Stimulated activated CD8-positive, alpha-beta memory T cell treated with anti-CD3 and anti-CD28 coated beads, Interleukin-4, amount 100 ng/mL, for 48 hours (primary cell): ENCODE data around the gene ZNF417.
A peak's percentile ranks its signal among the peaks of the same experiment; 100 is the strongest.
"Not testable (repeated sequence)": the region's sequence is repeated elsewhere in the genome, so short reads cannot be mapped to it uniquely, and the experiment has no call there.

Experiments used
- DNase-seq: peaks from one replicate; pipeline ENCODE4 v3.0.0-alpha.2; 2020

ZNF417 gene

GRCh38 chr19:57916168-57916995 is at the start of gene ZNF417:
Gene ZNF417 (minus strand): TSS chr19:57916592. CDS start chr19:57916411, 181 bp downstream.
- DNase-seq, result peak; percentile 84

DNA sequence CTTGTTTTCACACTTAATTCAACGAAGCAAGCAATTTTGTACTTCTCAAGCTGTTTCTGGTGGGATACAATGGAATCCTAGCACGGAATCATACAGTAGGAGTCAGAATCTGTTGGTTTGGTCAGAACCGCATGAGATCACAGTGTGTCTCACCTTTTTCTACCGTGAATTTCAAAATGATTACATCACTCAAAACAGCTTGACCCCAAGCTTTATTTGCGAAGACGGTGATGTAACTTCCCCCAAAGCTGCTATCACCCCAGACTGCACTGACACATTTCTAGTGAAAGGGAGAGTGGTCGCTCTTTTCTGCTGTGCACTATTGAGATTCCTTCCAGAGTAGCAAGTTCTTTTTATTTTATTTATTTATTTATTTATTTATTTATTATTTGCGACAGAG is 48.4 kb upstream of the ZNF417 start:
- no peak for DNase-seq

- no peak for DNase-seq
These were observed 45.4 kb upstream of the ZNF417 start for GRCh38 chr19:57961785-57962184.

GRCh38 chr19:57954996-57955395 is 38.6 kb upstream of the ZNF417 start:
- DNase-seq, result no peak

- DNase-seq, result no peak
These were observed 33.3 kb upstream of the ZNF417 start for GRCh38 chr19:57949702-57950101.

DNA sequence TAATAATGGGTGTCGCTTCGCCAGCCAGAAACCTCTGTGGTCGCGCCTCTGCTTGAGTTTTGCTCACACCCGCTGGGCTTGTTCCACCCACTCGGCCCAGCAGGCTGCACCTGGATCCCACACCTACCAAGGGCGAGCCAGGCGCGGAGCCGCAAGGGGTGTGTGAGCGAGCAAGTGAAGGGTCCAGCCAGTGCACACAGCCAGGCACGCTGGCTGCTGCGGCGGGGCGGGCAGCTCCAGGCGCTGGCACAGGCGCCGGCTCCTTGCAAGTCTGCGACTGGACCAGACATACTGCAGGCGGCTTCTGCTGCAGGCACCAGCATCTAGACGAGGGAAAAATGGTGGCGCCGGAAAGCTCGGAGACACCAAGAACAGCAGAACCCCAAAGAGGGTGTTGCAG is 32.9 kb upstream of the ZNF417 start:
- no peak for DNase-seq

DNA sequence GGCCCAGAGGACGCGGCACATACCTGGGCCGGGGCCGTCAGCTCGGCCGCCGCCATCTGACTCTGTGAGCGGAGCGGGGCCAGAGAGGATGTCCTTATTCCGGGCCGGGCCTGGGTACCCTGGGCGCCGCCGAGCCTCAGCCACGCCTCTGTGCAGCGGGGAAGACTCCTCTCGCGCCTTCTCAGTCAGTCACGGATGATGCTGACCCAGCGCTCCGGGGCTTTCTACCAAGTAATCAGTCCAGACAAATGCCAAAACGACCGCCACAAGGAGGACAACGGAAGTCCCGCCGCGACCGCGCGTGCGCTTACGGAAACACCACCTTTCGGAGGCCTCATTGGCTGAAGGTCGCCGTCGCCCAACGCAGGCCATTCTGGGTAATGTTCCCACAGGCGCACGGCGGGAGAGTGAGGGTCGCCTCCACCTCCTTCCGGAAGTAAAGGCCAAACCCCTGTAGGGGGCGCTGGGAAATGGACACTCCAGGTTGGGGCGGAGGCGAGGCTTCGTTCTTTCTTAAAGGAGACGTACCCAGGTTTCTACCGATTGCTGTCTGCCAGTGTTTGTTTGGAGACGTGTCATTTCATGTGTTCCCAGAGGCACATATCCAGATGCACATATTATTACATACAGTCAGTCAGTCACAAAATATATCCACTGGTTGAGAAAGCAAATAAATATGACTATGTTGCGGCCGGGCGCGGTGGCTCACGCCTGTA is 31.2 kb upstream of the ZNF417 start, which contains the start of gene ZNF256:
TSS of gene ZNF256 (minus strand) at position 288 of the 716 bp plus-strand sequence. CDS start at position 56, 232 bp downstream.
- peak; percentile 93 for DNase-seq

GRCh38 chr19:57947088-57947418 is 30.7 kb upstream of the ZNF417 start:
- peak; percentile 26 for DNase-seq

DNA sequence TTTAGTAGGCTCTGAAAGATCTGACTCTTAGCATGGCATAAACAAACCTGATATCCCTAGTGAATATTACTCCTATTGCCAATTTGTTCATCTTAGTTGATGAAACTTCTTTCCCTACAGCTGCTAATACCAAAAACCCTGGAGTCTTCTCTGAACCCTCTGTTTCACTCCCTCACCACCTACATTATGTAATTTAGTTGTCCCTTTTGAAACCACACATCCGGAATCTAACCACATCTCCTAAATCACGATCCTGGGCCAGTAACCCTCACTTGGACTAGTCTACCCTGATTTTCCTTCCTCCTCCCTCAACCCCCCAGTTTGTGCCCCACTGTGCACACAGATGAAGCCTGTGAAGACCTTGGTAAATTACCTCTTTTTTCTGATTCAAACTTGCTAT is 29.9 kb upstream of the ZNF417 start:
- DNase-seq, result no peak

DNA sequence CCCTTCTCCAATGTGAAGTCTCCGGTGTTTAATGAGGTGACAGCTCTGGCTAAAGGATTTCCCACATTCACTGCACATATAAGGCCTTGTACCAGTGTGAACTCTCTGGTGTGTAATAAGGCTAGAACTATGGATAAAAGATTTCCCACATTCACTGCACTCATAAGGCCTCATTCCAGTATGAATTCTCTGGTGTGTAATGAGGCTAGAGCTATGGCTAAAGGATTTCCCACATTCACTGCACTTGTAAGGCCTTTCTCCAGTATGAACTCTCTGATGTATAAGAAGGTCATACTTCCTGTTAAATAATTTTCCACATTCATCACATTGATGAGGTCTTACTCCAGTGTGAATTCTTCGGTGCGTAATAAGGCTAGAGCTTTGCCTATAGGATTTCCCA is 25.2 kb upstream of the ZNF417 start:
- DNase-seq, result no peak

DNA sequence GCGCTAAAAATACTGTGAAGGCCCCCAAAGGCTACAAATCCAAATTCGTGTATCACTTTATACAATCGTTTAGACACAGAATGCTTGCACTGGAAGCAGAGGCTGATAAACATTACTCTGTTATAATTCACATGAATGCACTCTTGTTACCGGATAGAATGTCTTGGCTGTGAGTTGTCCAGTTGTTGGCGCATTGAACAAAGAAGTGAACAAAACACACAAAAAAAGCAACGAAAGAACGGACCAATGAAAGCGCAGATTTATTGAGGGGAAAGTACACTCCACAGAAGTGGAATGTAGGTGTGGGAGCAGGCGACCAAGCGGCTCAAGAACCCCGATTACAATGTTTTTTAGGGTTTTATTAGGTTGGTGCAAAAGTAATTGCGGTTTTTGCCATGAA is 19.3 kb upstream of the ZNF417 start:
- no peak for DNase-seq

- DNase-seq, result peak; percentile 45
These were observed 18.7 kb upstream of the ZNF417 start, which contains the start of gene ZNF418 for GRCh38 chr19:57934820-57935665. Gene ZNF418 (minus strand): TSS chr19:57935402. CDS start chr19:57933822, 1,580 bp downstream.

DNA sequence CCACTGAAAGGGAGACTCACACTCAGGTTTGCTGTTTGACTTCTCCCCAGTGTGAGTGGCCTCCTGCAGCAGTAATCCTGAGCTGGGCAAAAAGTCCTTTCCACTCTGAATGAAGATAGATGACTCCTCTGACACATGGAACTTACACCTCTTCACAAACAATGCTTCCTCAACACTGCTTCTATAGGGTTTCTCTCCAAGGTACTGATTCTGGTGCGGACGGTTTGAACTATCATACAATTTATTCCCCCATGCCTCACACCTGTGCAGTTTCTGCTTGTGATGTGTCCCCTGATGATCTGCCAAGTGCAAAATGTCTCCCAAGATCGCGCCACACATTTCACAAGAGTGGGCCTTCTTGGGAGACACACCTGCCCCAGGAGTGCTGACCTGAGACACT is 11.2 kb upstream of the ZNF417 start:
- DNase-seq, result no peak

DNA sequence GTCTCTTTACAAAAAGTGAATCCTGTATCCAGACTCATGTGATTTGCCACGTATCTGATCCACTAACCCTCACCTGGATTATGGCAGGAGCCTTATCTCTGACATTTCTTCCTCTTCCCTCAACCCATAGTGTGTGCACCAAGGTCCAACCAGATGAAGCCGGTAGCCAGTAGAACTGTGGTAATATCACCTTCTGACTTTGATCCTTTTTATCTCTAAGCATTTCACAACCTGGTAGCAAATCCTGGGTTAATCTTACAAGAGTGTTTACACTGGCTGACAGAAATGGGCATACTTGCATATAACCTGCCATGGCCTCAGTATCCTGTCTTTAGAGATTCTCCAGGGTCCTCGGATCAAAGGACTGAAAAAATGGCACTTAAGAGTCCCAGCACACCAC is 1.9 kb downstream of the ZNF417 start:
- no peak for DNase-seq

- no peak for DNase-seq
These were observed 9.0 kb downstream of the ZNF417 start for GRCh38 chr19:57907394-57907793.

DNA sequence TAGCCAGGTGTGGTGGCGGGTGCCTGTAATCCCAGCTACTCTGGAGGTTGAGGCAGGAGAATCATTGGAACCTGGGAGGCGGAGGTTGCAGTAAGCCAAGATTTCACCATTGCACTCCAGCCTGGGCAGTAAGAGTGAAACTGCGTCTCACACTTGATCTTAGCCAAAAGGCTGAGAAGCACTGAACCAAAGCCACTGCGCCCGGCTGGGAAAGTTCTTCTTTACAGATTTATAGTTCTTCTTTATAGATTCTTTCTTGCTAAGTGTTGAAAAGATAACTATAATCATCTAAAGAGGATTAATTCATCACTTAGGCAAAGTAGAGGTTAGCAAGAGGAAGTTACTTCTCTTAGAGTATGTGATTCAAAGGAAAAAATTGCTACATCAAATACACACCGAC is 11.1 kb downstream of the ZNF417 start:
- no peak for DNase-seq

GRCh38 chr19:57903618-57904184 is 12.7 kb downstream of the ZNF417 start:
- DNase-seq, result no peak

- no peak for DNase-seq
These were observed 16.1 kb downstream of the ZNF417 start for GRCh38 chr19:57900311-57900710.

DNA sequence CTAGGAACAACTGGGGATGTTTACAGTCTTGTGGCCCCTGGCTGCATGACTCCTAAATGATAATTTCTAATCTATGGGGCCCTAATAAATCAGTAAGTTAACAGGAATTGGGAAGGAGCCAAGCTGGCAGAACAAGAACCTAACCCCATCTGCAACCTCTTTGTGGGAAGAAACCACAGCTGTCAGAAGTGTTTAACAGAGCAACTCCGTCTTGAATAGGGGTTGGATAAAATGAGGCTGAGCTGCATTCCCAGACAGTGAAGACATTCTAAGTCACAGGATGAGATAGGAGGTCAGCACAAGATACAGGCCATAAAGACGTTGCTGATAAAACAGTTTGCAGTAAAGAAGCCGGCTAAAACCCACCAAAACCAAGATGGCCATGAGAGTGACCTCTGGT is 25.7 kb downstream of the ZNF417 start:
- not testable (repeated sequence) for DNase-seq

- DNase-seq, result peak; percentile 88
These were observed 27.7 kb downstream of the ZNF417 start, which contains the start of gene ZNF814 for GRCh38 chr19:57888560-57889231. Gene ZNF814 (minus strand): TSS chr19:57889037. CDS start chr19:57888802, 235 bp downstream.

- DNase-seq, result no peak
These were observed 28.3 kb downstream of the ZNF417 start for GRCh38 chr19:57888107-57888559.
